ENCODE results near the gene P2RY2.

P2RY2 gene

DNA sequence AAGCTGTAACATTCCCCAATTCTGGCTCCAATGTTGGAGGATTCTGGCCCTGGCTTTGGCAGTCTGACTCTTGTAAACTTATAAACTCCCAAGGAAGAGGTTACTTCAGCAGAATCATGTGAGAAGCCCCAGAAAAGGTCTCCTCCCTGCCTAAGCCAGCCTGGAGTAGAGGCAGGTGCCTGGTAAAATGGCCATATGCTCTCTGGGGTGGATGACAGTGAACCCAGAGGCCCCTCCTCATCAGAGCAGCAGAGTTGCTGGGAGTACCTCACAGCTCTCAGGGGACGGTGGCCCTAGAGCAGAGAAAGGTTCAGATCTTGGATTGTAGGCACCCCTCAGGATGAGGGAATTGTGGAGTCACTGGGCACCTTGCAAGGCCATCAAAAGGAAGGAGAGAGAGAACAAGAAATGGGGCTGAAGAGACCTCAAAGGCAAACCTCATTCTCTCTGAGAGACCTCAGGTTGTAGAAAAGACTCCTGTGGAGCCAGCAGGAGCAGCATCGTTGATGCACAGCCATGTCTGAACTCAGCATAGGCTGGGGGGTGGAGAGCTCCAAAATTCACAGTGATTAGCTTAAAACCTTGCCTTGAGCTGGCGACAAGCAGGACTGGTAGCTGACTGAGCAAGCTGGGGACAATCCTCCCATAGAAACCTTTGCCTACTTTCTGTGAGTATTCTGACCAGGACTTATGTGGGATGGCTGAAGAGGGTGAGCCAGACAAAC, 49.2 kb downstream of the P2RY2 start:
- DNase-seq (ENCODE audit: low spot score) (no peak), ATAC-seq (ENCODE audit: low read depth) (no peak)
- H3K9me3 ChIP-seq (ENCODE audit: severe bottlenecking), result no peaks in the 10 kb centered on the region
- no peak overlapping the region for H3K4me3 ChIP-seq (ENCODE audit: severe bottlenecking)
- H3K4me1 ChIP-seq (ENCODE audit: insufficient read depth, poor library complexity, severe bottlenecking), result no peaks in the 10 kb centered on the region
- no peaks in the 10 kb centered on the region for H3K36me3 ChIP-seq (ENCODE audit: low read depth)
- TF ChIP-seq, protein P1, sequence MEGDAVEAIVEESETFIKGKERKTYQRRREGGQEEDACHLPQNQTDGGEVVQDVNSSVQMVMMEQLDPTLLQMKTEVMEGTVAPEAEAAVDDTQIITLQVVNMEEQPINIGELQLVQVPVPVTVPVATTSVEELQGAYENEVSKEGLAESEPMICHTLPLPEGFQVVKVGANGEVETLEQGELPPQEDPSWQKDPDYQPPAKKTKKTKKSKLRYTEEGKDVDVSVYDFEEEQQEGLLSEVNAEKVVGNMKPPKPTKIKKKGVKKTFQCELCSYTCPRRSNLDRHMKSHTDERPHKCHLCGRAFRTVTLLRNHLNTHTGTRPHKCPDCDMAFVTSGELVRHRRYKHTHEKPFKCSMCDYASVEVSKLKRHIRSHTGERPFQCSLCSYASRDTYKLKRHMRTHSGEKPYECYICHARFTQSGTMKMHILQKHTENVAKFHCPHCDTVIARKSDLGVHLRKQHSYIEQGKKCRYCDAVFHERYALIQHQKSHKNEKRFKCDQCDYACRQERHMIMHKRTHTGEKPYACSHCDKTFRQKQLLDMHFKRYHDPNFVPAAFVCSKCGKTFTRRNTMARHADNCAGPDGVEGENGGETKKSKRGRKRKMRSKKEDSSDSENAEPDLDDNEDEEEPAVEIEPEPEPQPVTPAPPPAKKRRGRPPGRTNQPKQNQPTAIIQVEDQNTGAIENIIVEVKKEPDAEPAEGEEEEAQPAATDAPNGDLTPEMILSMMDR (IDR thresholded peaks at IDR 0.05; ENCODE audit: poor library complexity, severe bottlenecking), result no peak
- H3K27me3 ChIP-seq (ENCODE audit: insufficient read depth, poor library complexity, severe bottlenecking), result no peaks in the 10 kb centered on the region
- H3K27ac ChIP-seq (ENCODE audit: poor library complexity, severe bottlenecking), result no peak overlapping the region

DNA sequence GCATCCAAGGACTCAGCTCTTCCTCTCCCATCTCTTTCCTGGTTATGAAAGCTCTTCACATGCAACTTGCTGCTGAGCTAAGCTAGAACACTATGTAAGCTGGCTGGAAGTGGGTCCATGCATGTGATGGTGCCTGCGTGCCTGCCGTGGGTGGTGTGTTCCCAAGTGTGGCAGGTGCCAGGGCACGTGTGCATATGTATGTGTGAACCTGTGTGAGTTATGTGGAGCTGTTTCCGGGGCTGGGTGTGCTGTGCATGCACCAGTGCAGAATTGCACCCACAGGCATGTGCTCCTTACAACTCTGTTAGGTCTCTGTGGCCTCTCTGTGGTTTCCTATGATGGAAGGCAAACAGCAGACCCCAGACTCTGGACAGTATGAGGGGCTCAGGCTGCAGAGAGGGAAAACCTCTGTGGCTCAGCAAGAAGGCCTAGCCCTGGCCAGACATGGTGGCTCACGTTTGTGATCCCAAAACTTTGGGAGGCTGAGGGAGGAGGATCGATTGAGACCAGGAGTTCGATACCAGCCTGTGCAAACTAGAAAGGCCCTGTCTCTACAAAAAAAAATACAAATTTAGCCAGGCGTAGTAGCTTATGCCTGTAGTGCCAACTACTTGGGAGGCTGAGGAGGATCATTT, 49.9 kb downstream of the P2RY2 start:
- H3K9me3 ChIP-seq (ENCODE audit: severe bottlenecking), result no peaks in the 10 kb centered on the region
- TF ChIP-seq, protein P1 (IDR thresholded peaks at IDR 0.05; ENCODE audit: poor library complexity, severe bottlenecking), result no peak
- H3K27ac ChIP-seq (ENCODE audit: poor library complexity, severe bottlenecking), result no peak overlapping the region
- ATAC-seq (ENCODE audit: low read depth) (no peak), DNase-seq (ENCODE audit: low spot score) (no peak)
- no peaks in the 10 kb centered on the region for H3K27me3 ChIP-seq (ENCODE audit: insufficient read depth, poor library complexity, severe bottlenecking)
- H3K36me3 ChIP-seq (ENCODE audit: low read depth), result no peaks in the 10 kb centered on the region
- H3K4me1 ChIP-seq (ENCODE audit: insufficient read depth, poor library complexity, severe bottlenecking), result no peaks in the 10 kb centered on the region
- no peak overlapping the region for H3K4me3 ChIP-seq (ENCODE audit: severe bottlenecking)

DNA sequence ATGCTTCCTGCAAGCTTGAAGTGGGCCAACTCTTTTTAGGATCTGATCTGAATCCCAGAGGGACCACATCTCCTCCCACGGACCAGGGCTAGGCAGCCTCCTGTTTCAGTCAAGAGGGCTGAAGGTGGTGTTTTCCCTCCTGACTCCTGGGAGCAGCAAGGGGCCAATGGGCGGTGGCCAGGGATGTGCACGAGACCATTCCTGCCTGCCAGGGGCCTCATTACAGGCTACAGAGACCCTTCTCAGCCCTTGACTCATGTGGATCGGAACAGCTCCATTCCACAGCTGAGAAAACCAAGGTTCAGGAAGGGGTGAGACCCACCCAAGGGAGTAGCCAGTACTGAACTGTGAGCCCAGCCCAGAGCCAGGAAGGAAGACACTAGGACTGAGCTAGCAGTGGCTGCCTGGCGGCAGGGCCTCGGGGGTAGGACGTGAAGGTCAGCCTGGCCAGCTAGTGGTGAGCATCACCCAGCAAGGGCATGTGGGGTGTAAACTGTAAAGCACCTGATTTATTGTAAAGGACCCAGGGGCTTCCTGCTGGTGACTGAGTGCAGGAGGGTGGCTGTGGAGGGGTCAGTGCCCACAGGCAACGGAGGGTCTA, 50.7 kb downstream of the P2RY2 start:
- no peak for ATAC-seq (ENCODE audit: low read depth)
- no peak overlapping the region for H3K27ac ChIP-seq (ENCODE audit: poor library complexity, severe bottlenecking)
- H3K4me3 ChIP-seq (ENCODE audit: severe bottlenecking), result no peak overlapping the region
- no peaks in the 10 kb centered on the region for H3K36me3 ChIP-seq (ENCODE audit: low read depth)
- no peak for DNase-seq (ENCODE audit: low spot score)
- H3K9me3 ChIP-seq (ENCODE audit: severe bottlenecking), result no peaks in the 10 kb centered on the region
- no peaks in the 10 kb centered on the region for H3K27me3 ChIP-seq (ENCODE audit: insufficient read depth, poor library complexity, severe bottlenecking)
- H3K4me1 ChIP-seq (ENCODE audit: insufficient read depth, poor library complexity, severe bottlenecking), result no peaks in the 10 kb centered on the region
- TF ChIP-seq, protein P1 (IDR thresholded peaks at IDR 0.05; ENCODE audit: poor library complexity, severe bottlenecking), result no peak

DNA sequence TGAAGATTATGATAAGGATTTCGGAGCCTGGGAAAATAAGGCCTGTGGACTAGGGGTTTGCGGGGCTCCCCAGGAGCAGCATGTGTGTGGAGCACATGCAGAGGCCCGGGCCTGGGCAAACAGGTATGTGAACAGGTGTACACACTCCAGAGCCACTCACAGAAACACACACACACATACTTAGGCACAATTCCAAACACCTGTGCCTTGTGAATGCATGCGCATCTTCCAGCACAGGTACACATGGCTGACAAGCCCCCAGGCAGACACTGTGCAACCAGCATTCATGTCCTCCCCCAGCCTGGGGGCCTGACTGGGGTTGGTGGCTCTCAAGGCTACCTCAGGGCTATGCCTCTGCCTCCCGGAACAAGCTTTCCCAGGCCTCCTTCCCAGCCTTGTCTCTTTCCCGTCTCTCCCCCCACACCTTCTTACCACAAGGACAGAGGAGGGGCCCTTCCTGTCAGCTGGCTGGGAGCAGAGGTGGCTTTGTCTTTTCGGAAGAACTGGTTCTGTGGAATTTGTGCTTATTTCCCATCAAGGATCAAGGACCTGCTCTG, 51.5 kb downstream of the P2RY2 start:
- Histone ChIP-seq H3K4me3 (ENCODE audit: severe bottlenecking) (no peak overlapping the region), H3K36me3 (ENCODE audit: low read depth) (no peaks in the 10 kb centered on the region), H3K9me3 (ENCODE audit: severe bottlenecking) (no peaks in the 10 kb centered on the region), H3K27me3 (ENCODE audit: insufficient read depth, poor library complexity, severe bottlenecking) (no peaks in the 10 kb centered on the region), H3K27ac (ENCODE audit: poor library complexity, severe bottlenecking) (no peak overlapping the region), H3K4me1 (ENCODE audit: insufficient read depth, poor library complexity, severe bottlenecking) (no peaks in the 10 kb centered on the region)
- TF ChIP-seq, protein P1 (IDR thresholded peaks at IDR 0.05; ENCODE audit: poor library complexity, severe bottlenecking), result no peak
- DNase-seq (ENCODE audit: low spot score) (no peak), ATAC-seq (ENCODE audit: low read depth) (no peak)

Measured in RWPE2 (cell line).